ELR (cell line): ENCODE data around the gene ECHDC3.

Experiments used
- DNase-seq: peaks from one replicate; pipeline ENCODE4 v3.0.0-alpha.2; 2015; ENCODE audit warnings: low read depth

ECHDC3 gene

GRCh38 chr10:11754173-11754572 lies 12.0 kb downstream of the ECHDC3 start:
- DNase-seq, result no peak

- no peak for DNase-seq
Measured at GRCh38 chr10:11754620-11755019, 12.4 kb downstream of the ECHDC3 start.

GRCh38 chr10:11755512-11756263 lies 13.5 kb downstream of the ECHDC3 start:
- no peak for DNase-seq

DNA sequence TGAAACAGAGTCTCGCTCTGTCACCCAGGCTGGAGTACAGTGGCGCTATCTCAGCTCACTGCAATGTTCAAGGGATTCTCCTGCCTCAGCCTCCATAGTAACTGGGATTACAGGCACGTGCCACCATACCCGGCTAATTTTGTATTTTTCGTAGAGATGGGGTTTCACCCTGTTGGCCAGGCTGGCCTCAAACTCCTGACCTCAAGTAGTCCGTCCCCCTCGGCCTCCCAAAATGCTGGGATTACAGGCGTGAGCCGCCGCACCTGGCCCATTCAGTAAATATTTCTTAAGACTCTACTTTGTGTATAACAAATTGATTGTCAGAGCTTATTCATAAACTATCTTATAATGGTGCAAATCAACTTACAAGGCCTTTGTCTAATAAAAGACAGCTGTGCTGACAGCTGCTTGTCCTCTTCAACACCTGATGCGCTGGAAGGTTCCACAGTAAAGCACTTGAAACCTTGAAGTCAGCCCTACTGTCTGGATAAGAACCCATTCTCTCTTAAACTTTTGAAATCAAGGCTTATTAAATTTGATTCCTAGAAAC lies 14.7 kb downstream of the ECHDC3 start:
- no peak for DNase-seq

GRCh38 chr10:11757454-11757820 lies 15.3 kb downstream of the ECHDC3 start:
- peak; percentile 52 for DNase-seq

- DNase-seq, result peak; percentile 77
Measured at GRCh38 chr10:11757821-11758463, 15.8 kb downstream of the ECHDC3 start.

- DNase-seq, result no peak
Measured at GRCh38 chr10:11758527-11759236, 16.5 kb downstream of the ECHDC3 start.

GRCh38 chr10:11759347-11759746 lies 17.2 kb downstream of the ECHDC3 start:
- no peak for DNase-seq

- no peak for DNase-seq
Measured at GRCh38 chr10:11760151-11760550, 18.0 kb downstream of the ECHDC3 start.

DNA sequence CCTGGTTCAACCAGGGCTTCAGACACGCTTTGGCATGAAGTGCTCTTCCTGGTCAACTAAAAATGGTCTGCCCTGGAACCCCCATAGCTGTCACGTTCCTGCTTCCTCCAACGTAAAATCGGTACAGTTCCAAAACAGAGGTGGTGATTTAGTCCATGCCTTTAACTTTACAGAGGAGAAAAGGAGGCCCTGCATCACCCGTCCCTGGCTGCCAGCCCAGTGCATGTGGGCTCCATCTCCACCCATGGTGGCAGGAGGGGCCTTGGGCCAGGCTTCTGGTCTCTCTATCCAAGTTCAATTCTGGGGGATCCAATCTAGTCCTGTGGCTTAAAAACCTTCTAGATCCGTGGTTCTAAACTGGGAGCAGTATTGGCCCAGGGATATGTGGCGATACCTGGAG lies 18.7 kb downstream of the ECHDC3 start:
- no peak for DNase-seq

- no peak for DNase-seq
Measured at GRCh38 chr10:11761431-11761830, 19.2 kb downstream of the ECHDC3 start.

DNA sequence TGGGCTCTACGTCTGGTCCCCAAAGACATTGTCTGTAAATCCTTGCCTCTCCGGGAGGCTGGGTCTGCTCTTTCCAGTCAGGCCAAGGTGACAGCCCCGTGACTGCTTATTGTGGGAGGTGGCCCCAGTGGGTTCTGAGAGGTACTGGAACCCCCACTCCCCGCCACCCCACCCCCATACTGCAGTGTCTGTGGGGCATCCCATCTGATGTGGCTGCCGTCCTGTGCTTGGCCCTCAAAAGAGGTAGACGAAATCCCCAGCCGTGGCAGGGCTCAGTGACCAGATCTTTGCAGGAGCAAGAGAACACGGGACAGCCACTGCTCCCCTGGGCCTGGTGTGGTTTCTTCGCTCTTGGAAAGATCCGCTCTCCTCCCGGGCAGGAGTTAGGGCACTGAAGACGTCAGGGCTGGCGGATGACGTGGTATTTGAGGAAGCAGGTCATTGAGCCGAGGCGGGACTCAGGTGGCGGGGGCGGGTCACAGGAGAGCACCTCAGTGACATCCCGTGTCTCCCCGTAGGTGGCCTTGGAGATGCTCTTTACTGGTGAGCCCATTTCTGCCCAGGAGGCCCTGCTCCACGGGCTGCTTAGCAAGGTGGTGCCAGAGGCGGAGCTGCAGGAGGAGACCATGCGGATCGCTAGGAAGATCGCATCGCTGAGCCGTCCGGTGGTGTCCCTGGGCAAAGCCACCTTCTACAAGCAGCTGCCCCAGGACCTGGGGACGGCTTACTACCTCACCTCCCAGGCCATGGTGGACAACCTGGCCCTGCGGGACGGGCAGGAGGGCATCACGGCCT lies 20.7 kb downstream of the ECHDC3 start:
- DNase-seq, result no peak

DNA sequence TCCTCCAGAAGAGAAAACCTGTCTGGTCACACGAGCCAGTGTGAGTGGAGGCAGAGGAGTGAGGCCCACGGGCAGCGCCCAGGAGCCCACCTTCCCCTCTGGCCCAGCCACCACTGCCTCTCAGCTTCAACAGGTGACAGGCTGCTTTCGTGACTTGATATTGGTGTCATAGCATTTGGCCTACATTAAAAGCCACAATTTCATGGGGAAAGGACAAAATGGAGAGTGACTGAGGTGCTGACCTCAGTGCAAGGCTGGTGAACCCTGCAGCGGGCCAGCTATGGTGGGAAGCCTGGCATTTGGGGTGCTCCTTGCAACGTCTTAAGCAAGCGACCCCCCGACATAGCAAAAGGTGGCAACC lies 21.3 kb downstream of the ECHDC3 start:
- no peak for DNase-seq

GRCh38 chr10:11765141-11765540 lies 23.0 kb downstream of the ECHDC3 start:
- no peak for DNase-seq

- DNase-seq, result no peak
Measured at GRCh38 chr10:11772575-11773288, 30.6 kb downstream of the ECHDC3 start.

GRCh38 chr10:11773761-11774441 lies 31.7 kb downstream of the ECHDC3 start:
- no peak for DNase-seq

GRCh38 chr10:11775412-11775811 lies 33.2 kb downstream of the ECHDC3 start:
- DNase-seq, result no peak

GRCh38 chr10:11776080-11776479 lies 33.9 kb downstream of the ECHDC3 start:
- peak; percentile 54 for DNase-seq

DNA sequence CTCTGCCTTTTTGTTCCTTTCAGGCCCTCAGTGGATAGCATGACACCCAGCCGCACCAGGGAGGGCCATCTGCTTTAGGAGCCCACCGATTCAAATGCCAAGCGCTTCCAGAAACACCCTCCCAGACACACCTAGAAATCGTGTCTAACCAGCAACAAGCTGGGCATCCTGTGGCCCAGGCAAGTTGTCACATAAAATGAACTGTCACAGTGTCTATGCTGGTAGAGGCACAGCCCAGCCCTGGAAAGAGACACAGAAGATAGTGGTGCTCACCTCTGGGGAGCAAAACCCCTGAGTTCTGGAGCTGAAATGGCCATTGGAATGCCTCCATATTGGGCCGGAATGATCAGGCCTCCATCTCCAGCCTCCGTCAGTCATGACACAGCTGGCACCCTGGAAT lies 38.9 kb downstream of the ECHDC3 start:
- no peak for DNase-seq

DNA sequence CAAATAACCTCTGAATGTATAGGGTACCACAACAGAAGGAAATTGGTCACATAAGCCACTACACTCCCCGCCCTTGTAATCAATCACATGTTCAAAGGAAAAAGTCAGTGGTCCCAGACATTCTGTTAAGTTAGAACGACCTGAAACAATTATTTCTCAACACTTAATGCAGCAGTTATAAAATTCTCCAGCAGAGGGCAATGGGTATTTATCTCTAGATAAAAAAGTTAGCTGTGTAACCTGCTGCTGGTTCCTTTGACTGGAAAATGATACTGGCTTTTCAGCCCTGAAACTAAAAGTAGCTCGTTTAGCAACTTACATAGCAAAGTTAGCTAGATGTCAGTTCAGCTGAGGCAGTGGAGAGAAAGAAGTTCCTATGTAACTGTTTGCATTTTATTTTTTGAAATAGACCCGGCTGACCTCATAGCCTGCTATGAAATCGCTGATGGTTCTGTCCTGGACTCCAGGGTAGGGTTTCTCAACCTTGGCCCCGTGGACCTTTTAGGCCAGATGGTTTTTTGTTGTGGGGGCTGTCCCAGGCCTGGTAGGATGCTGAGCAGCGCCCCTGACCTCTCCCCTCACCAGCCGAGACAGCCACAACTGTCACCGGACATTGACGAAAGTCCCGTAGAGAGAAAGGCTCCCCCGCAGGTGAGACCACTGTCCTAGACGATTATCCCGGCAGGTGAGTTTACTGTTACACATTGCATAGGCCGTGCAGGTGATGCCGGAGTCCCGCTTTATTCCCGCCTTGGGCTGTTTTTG lies 40.8 kb downstream of the ECHDC3 start:
- DNase-seq, result peak; percentile 79
